HFF-Myc (cell line): Measurements from ENCODE around the gene PEMT.

ENCODE experiments used
- DNase-seq: peaks from one replicate; pipeline ENCODE4 v3.0.0-alpha.2; 2011; ENCODE audit warnings: low read depth; ENCODE audit errors: extremely low read depth
- H3K4me3 ChIP-seq: replicated peaks from 2 replicates; pipeline ENCODE4 v1.5.1; 2011; ENCODE audit warnings: low read depth, mild to moderate bottlenecking, control low read depth, low read length
- CTCF ChIP-seq: IDR thresholded peaks from 2 replicates; pipeline ENCODE4 v1.5.1; 2012; ENCODE audit warnings: mild to moderate bottlenecking, low read depth, low read length, control low read depth; ENCODE audit errors: missing control alignments

PEMT gene

DNA sequence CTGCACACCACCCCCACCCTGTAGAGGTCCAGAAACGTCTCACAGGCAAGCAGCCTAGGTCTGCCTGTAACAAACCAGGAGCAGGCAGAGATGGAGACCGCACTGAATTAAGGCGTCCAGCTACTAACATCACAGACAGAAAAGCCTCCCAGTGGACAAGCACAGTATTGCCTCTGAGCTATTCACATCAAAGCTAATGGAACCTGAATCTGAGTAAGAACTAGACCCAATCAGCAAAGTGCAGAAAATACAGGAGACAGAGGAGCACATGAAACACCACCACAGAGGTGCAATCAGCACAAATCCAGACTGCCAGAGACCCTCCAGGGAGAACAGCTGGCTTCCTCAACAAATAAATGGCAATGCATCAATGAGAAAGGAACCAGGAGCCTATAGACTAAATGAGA, 22.2 kb upstream of the PEMT start:
- peak; percentile 81 for DNase-seq
- TF ChIP-seq CTCF = peak; percentile 78
- no peak overlapping the region for H3K4me3 ChIP-seq

DNA sequence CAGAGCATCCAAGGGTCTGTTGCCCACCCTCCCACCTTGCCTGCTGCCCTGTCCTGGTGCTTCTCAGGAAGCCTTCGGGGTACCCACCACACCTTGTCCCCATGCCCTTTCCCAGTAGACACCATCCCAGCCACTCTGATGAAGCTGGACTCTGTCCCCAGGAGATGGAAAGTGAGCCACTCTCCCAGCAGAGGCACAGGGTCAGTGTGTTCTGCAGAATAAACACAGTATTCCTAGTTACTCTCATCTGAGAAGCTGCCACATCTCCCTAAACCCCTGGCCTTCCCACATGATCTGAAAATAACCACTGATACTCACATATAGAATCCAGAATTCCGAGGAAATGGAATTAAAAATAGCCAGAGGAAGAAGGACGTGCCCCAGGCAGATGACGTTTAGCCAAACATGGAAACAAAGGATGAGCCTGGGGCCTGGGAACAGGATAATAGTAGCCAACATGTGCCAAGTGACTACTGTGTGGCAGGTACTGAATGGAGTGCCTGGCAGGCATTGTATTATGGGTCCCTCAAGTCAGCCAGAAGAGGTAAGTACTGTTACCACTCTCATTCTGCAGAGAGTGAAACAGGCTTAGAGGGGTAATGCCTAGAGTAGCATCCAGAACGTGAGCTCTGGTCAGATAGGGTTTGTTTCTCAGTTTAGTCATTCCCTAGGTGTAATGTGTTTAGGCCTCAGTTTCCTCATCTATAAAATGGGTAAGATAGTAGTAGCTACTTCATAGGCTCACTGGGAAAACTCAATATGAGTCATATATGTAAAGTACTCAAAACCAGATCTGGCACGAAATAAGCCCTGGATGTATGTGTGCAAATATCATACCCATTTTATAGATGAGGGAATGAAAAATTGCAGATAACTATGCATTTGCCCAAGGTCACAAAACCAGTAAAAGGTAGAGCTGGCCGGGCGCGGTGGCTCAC, 20.8 kb upstream of the PEMT start:
- TF ChIP-seq CTCF = no peak
- no peak for DNase-seq
- no peak overlapping the region for H3K4me3 ChIP-seq

- no peak for TF ChIP-seq CTCF
- H3K4me3 ChIP-seq = no peak overlapping the region
- no peak for DNase-seq
Measured at GRCh38 chr17:17609121-17609520, 17.6 kb upstream of the PEMT start.

GRCh38 chr17:17606416-17607000, 15.0 kb upstream of the PEMT start:
- no peak overlapping the region for H3K4me3 ChIP-seq
- TF ChIP-seq CTCF = no peak
- DNase-seq = peak; percentile 26

DNA sequence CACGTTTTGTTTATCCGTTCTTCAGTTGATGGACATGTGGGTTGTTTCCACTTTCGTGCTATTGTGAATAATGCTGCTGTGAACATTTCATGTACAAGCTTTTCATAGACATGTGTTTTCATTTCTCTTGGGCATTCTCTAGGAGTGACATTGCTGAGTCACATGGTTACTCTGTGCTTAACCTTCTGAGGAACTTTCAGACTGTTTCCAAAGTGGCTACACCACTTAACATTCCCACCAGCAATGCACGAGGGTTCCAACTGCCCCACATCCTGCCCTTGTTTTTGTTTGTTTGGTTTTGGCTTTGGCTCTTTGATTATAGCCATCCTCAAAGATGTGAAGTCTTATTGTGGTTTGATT, 14.2 kb upstream of the PEMT start:
- no peak for TF ChIP-seq CTCF
- peak; percentile 86 for DNase-seq
- no peak overlapping the region for H3K4me3 ChIP-seq

GRCh38 chr17:17605083-17605728, 13.7 kb upstream of the PEMT start:
- no peak for DNase-seq
- no peak for TF ChIP-seq CTCF
- H3K4me3 ChIP-seq = no peak overlapping the region
